Measurements from ENCODE around the gene ETS1.

DNA sequence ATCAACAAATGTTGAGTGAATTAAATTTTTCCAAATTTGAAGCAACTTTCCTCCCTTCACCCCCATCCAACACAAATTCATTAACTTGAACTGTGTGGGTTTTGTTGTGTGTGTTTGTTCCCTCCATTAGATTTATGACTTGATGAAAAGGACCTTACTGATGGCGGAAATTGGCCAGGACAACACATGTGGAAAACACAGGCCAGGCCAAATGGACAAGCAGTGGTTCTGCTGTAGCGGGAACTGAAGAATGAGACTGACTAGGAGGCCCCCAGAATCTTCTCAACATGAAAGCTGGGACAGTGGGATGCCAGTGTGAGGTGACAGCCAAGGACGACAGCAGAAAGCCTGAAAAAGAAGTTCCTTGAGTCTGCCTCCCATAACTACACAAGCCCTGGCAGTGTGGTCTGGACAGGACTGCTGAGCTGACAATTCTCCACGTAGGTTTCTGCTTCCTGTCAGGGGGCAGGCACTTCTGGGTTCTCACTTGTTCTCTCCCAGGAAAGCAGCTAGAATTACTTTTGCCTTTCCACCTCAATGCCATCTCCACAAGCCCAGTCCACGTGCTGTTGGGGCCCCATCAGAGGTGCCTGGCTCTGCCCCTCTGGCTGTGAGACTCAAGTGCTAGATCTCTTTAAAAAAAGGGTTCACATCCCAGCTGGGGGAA, 94.3 kb downstream of the ETS1 start:
- TF ChIP-seq POLR2A (IDR thresholded peaks at IDR 0.05) = no peak
- TF ChIP-seq, protein P1, sequence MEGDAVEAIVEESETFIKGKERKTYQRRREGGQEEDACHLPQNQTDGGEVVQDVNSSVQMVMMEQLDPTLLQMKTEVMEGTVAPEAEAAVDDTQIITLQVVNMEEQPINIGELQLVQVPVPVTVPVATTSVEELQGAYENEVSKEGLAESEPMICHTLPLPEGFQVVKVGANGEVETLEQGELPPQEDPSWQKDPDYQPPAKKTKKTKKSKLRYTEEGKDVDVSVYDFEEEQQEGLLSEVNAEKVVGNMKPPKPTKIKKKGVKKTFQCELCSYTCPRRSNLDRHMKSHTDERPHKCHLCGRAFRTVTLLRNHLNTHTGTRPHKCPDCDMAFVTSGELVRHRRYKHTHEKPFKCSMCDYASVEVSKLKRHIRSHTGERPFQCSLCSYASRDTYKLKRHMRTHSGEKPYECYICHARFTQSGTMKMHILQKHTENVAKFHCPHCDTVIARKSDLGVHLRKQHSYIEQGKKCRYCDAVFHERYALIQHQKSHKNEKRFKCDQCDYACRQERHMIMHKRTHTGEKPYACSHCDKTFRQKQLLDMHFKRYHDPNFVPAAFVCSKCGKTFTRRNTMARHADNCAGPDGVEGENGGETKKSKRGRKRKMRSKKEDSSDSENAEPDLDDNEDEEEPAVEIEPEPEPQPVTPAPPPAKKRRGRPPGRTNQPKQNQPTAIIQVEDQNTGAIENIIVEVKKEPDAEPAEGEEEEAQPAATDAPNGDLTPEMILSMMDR (IDR thresholded peaks at IDR 0.05) = no peak
